NCI-H82 treated with DMSO at 0.1 percent for 48 hours (cell line): ENCODE measurements around the gene RPS6KB1.
"Not testable (repeated sequence)": the region's sequence is repeated elsewhere in the genome, so short reads cannot be mapped to it uniquely, and the experiment has no call there.

ENCODE experiments used
- DNase-seq: peaks from one replicate; lab custom pipeline; 2025; ENCODE audit not compliant: unreplicated experiment; lab: John Stamatoyannopoulos, UW

RPS6KB1 gene

DNA sequence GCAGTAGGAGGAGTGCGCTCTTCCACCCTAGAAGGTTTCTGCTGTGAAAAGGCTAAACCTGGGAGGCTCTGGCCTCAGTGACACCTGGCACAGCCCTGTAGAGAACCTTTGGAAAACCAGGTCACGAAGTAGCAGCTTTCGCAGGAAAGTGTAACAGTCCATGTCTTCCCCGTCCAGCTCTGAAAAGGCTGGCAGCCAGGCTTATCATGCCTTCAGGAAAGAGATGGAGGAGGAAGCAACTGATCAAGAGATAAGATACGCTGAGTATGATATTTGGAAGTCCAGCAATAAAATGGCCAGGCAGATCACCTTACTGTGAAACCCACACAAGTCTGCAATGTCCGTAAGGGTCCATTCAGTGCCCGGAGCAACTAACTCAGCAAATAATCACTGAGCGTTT is 22.4 kb upstream of the RPS6KB1 start:
- DNase-seq = no peak

DNA sequence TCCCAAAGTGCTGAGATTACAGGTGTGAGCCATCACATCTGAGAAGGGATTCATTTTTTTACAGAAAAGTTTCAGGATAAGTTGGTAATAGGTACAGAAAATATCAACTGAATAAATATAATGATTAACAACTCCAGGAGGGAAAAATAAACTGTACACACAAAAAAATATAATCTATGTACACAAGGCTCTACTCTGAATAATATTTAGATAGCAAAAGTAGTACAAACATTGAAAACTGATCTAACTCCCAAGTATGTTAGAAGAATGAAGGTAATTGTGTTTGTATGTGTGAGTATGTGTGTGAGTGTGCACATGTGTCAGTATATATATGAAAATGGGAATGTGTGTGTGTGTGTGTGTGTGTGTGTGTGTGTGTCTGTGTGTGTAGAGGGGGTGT is 20.6 kb upstream of the RPS6KB1 start:
- DNase-seq = no peak

DNA sequence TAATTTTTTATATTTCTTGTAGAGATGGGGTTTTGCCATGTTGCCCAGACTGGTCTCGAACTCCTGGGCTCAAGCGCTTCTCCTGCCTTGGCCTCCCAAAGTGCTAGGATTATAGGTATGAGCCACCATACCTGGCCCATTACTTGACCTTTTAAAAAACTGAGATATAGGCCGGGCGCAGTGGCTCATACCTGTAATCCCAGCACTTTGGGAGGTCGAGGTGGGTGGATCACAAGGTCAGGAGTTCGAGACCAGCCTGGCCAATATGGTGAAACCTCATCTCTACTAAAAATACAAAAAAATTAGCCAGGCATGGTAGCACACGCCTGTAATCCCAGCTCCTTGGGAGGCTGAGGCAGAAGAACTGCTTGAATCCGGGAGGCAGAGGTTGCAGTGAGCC is 19.5 kb upstream of the RPS6KB1 start:
- DNase-seq = not testable (repeated sequence)

DNA sequence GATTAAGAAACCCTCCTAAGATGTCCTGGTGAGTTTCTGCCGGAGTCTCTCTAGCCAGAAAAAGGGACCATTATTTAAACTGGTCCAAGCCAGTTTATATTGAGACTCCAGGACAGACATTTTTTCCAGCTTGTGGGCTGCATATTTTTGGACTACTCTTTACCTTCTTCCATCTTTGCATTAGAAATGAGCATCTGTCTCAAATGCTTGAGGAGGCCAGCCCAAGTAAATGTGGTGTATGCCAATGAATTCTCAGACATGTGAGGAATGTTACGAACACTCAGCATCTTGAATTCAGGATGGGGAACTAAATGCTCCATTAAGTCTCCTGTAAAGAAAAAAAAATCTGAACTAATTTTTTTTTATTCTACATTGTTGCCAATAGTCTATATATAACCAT is 18.5 kb upstream of the RPS6KB1 start:
- DNase-seq = no peak

DNA sequence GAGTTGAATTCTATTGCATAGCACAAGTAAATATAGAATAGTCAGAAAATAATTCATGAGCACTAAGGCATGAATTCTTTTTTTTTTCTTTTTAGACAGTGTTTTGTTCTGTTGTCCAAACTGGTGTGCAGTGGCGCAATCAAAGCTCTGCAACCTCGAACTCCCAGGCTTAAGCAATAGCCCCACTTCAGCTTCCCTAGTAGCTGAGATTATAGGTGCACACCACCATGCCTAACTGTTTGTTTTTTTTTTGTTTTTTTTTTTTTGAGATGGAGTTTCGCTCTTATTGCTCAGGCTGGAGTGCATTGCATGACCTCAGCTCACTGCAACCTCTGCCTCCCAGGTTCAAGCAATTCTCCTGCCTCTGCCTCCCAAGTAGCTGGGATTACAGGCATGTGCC is 16.8 kb upstream of the RPS6KB1 start:
- no peak for DNase-seq

DNA sequence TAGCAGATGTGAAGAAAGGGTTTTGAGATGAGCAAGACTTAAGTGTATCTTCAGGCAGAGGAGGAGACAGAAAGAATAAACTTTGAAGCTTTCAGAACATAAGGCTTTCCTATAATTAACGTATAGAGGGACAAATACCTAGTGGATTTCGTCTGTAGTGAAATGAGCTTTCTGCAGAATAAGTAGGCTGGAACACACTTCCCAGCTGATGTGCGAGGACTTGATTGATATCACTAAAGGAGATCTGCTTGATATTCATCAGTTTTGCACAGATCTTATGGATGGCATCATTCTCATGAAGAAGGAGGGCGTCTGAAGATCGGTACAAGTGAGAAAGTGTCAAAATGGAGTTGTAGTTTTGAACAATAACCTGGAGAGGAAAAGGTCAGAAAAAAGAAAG is 15.0 kb upstream of the RPS6KB1 start:
- no peak for DNase-seq

DNA sequence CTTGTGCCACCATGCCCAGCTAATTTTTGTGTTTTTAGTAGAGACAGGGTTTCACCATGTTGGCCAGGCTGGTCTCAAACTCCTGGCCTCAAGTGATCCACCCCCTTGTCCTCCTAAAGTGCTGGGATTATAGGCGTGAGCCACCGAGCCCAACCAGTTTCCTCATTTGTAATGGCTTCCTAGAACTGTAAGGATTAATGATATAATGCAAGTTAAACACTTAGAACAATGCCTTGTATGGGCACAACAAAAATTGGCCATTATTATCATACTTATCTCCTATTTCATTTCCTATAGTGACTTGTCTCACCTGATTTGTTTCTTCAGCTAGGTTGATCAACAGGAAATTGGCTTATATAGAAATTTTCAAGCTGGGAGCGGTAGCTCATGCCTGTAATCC is 14.3 kb upstream of the RPS6KB1 start:
- DNase-seq = no peak

DNA sequence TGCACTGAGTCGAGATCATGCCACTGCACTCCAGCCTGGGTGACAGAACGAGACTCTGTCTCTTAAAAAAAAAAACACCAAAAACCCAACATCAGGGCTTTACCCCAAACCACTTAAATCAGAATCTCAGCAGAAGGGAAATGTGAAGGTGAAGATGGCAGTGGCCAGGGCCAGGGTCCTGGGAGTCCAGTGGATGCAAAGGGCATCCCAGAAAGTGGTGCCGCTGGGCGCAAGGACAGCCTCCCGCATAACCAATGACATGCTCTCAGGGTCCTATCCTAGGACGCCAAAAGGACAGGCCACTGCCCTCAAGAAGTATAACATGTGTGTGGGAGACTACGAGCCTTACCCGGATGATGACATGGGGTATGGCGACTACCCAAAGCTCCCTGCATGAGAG is 8.1 kb upstream of the RPS6KB1 start:
- DNase-seq = no peak

DNA sequence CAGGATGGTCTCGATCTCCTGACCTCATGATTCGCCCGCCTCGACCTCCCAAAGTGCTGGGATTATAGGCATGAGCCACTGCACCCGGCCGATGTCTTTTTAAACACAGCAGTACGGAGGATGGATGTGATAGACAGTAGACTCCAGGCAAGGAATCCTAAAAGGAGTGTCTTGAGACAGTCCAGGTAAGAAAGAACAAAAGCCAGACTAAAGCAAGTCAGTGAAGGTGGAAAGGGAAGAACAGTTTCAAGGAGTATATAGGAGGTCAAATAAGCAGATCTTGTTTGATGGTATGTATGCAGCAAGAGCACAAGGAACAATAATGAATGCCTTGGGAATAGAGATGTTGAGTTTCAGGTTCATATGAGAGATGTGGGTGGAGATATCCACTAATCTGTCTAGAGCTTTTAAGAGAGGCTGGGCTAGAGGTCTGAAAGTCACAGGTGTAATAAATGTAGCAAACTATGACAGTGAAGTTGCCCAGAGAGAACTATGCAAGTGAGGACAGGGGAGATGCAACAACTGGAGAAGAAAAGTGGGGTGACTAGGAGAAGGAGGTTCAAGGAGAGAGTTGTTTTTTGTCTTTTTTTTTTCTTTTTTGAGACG is 4.7 kb upstream of the RPS6KB1 start:
- no peak for DNase-seq

DNA sequence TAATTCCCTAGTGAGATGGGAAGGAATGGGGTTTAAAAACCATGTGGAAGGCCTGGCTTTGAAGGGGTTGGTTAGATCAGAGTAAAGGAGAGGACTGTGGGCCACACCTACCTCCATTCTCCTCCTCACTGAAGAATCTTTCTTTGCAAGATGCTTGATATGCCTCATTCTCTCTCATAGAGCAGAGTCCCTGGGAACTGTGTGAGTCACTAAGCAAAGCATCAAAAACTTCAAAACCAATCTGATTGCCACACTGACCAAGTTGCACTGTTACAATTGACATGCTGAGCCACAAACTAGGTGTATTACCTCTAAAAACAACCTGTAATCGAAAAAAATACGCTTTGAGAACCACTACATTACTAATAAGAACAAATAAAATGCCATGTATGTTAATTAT is 2.2 kb upstream of the RPS6KB1 start:
- no peak for DNase-seq

DNA sequence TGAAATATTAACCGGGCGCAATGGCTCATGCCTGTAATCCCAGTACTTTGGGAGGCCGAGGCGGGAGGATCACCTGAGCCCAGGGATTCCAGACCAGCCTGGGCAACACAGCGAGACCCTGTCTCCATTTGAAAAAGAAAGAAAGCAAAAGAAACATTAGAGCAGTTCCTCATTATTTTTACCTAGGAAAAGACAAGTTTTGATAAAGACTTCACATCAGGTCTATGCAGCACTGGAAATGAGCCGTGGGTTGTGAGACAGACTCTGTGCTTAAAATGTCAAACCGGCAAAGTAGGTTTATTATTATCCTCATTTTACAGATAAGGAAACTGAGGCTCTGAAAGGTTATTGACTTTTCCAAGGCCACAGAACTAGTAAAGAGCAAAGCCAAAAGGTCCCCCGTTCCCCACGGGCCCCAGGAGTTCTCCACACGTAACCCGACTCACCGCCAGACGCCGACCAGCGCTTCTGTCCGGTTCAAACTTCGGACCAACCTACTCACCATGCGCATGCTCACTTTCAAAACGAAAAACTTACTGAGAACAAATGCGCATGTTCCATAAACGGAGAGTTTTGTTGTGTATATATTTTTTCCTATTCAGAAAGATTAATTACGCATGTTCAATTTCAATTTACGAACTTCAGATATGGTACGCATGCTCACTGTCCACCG is 534 bp upstream of the RPS6KB1 start:
- no peak for DNase-seq

DNA sequence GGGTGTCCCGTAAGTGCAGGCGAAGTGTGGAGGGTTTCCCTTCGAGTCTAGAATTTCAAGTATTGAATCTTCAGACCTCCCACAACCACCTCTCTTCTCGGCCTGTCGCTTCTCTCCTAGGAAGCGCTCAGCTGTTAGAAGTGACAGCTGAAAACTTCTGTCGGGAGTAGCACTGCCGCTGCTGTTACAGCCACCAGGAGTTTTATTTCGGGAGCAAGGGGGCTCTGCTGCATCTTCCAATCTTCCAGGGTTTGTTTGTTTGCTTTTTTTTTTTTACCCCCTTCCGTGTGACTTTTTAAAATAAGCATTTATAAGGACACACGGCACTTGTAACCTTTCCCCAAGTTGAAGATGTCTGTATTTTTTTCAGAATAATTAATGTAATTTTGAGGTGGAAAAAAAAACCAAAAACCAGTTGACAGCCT is 767 bp downstream of the RPS6KB1 start:
- no peak for DNase-seq

DNA sequence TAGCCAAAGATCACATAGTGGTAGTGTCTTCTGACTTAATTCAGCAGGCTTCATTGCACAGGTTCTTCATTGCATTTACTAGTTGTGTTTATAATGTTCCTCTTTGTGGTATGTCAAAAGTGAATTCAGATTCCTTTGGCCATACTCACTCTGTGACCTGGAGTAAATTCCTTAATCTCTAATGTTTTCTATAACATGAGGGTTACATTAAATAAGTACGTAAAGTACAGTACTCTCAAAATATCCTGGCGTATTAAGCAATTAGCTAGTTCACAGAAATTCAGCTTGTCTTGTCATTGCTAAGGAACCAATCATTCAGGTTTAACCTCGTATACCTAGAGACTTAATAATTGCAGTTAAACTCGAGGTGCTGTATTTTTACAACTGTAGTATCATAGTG is 4.2 kb downstream of the RPS6KB1 start:
- no peak for DNase-seq

DNA sequence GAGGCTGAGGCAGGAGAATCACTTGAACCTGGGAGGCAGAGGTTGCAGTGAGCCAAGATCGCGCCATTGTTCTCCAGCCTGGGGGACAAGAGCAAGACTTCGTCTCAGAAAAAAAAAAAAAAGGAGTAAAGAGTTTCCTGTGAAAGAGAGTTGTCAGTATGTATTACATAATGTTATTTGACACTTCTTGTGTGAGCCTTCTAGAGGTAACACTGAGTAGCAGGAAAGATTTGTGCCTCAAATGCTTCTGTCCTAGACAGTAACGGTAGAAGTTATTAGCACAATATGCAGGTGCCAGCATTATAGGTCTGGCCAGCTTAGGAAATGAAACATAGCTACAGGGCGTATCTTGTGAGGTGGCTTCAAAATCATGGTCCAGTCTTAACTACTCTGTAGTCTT is 6.2 kb downstream of the RPS6KB1 start:
- DNase-seq = no peak

DNA sequence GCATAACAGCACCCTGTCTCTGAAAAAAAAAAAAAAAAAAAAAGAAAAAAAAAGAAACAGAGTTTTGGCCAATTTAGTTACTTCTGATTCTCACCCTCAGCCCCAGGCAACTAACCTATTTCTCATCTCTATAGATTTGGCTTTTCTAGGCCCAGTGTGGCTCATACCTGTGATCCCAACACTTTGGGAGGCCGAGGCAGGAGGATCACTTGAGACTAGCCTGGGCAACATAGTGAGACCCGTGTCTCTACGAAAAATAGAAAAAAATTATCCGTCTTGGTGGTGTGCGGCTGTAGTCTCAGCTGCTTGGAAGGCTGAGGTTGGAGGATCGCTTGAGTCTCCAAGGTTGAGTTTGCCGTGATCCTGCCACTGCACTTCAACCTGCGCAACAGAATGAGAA is 8.7 kb downstream of the RPS6KB1 start:
- no peak for DNase-seq

DNA sequence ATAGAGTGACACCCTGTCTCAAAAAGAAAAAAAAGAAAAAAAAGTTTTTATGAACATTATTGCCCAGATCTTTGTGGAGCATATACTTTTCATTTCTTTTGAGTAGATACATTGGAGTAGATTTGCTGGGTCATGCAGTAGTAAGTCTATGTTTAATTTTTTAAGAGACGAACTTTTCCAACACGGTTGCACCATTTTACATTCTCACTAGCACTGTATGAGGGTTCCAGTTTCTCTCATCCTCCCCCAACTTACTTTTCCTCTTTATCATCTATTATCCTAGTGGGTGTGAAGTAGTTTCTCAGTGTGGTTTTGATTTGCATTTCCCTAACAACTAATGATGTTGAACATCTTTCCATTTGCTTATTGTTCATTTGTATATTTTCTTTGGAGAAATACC is 10.5 kb downstream of the RPS6KB1 start:
- DNase-seq = no peak

DNA sequence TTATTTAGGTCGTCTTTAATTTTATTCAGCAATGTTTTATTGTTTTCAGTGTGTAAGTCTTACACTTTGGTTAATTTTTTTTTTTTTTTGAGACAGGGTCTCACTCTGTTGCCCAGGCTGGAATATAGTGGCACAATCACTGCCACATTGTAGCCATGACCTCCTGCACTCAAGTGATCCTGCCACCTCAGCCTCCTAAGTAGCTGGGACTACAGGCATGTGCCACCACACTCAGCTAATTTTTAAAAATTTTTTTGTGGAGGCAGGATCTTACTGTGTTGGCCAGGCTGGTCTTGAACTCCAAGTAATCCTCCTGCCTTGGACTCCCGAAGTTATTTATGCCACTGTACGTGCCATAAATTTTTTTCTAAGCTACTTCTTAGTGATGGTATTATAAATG is 14.5 kb downstream of the RPS6KB1 start:
- no peak for DNase-seq

DNA sequence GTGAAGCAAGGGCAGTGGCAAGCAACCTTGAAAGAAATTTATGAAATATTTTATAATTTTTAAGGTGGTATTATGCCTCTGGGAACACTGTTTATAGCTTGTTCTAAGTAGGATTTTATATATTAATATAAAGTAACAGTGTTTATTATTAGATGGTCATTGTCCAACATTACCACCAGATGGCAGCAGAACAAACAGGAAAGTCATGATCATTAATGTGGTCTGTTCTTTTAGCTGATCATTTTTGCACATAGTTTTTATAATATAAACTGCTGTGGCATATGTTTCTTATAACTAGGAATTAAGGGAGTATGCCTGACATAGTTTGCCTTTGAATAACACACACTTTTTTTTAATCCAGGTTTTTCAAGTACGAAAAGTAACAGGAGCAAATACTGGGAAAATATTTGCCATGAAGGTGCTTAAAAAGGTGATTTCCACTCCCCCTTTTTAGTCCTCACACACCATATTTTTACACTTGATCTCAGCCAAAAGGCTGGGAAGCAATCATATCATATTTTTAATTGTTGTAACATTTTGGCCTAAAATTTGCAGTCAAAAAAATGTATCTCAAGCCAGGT is 21.4 kb downstream of the RPS6KB1 start:
- DNase-seq = peak; percentile 29

DNA sequence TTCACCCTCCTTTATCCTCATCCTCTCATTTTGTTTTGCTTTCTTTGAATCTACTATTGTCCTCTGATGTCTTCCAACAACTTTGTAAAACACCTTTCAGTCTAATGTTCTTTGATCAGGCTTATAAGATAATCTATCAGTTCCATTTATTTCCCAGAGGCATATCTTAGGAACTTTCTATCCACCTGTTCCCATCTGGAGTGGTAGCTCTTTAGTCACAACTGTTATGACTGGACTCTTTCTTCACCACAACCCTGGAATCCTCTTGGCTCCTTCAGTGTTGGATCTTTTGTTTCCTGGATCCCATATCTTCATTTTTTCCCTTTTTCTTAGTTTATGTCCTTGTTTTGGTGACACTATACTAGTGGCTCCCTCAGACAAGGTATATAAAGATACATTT is 23.5 kb downstream of the RPS6KB1 start:
- DNase-seq = no peak

DNA sequence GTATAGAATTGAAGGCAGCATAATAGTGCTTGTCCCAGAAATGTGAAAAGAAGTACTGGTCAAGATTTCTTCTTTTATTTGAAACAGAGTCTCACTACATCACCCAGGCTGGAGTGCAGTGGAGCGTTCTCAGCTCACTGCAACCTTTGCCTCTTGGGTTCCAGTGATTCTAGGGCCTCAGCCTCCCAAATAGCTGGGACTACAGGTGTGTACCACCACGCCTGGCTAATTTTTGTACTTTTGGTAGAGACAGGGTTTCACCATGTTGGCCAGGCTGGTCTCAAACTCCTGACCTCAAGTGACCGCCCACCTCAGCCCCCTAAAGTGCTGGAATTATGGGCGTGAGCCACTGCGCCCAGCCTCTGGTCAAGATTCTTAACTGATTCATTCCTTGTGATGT is 27.7 kb downstream of the RPS6KB1 start:
- DNase-seq = not testable (repeated sequence)

DNA sequence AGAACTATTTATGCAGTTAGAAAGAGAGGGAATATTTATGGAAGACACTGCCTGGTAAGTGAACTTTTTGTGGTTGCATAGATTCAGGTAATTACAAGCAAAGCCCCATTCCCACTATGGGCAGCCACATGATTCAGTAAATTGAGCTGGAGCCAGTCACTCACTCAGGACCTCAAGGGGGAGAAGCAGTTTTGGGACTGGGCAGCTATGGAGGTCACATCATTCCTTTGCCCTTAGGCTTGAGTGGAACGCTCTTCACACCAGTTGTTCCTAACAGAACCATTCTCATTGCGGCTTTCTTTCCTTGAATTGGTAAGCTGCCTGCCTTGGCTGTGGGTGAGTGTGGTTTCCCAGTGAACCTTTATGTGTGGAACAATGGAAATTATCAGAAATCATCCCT is 37.2 kb downstream of the RPS6KB1 start:
- not testable (repeated sequence) for DNase-seq

DNA sequence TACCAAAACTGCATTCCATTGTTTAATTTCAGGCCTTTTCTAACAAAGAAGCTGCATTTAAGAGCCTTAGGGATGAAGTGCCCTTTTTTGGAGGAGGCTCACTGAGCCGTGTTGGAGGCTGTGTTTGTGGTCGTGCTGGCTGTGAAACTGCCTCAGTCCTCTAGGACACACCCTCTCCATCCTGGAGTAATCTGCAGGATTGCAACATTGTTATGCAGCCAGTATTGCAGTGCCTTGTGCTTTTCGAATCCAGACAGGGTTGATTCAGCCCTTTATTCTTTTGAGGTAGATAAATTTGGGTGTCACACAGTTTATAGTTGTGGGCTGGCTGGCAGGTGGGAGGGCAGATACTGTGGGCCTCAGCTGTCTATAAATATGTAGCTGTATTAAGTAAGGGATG is 37.8 kb downstream of the RPS6KB1 start:
- DNase-seq = not testable (repeated sequence)

DNA sequence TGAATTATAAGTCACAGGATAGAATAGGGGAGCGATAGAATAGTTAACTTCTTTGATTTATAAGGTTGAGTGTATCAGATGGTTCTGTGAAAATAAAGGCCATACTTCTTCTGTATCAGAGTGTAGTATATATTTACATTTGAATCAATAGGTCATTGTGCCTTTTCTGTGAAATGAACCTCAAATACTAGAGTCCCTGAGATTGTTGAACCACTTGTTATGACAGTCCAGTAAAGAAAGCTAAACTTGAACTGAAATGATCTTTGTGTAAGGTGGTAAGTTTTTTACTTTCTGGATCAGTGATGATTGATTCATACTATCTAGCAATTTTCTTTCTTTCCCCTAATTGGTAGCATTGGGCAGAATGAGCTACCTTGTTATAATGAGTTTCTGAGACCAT is 40.4 kb downstream of the RPS6KB1 start:
- not testable (repeated sequence) for DNase-seq
